AG08395 (cell line): ENCODE data around the gene DHRS2.
"Not testable (repeated sequence)": the region's sequence is repeated elsewhere in the genome, so short reads cannot be mapped to it uniquely, and the experiment has no call there.

Experiments
- DNase-seq: peaks from one replicate; pipeline ENCODE4 v3.0.0; 2012; ENCODE audit warnings: mixed read lengths, low spot score

DHRS2 gene

DNA sequence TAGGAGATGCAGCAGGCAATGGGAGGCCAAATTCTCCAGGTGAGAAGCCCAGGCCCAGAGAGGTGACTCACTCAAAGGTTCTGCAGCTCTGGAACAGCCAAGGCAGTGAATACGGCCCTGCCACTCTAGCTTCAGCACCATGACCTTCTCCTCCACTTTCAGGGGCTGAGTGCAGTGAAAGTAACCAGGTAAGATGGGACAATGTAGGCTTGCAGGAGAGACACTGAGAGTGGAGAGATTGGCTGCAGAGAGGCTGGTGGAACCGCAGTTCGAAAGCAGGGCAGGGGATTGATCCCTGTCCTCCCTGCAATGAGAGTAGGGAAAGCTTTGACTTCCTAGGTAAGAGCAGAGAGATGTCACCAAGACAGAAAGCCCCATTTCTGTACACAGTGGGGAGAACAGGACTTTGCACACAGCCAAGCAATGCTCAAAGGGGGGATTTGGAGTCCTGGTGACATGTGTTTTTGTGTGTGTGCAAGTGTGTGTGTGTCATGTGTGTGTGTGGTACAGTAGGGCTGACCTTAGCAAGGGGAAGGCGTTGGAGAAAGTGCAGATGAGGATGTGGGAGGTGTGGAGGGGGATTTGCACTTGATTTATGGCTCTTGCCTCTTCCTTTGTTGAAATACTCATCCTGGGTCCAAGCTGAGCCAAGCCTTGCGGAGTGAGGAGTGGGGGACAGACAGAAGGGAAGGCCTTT, 12.7 kb downstream of the DHRS2 start:
- no peak for DNase-seq

GRCh38 chr14:23650506-23650905, 14.3 kb downstream of the DHRS2 start:
- no peak for DNase-seq

DNA sequence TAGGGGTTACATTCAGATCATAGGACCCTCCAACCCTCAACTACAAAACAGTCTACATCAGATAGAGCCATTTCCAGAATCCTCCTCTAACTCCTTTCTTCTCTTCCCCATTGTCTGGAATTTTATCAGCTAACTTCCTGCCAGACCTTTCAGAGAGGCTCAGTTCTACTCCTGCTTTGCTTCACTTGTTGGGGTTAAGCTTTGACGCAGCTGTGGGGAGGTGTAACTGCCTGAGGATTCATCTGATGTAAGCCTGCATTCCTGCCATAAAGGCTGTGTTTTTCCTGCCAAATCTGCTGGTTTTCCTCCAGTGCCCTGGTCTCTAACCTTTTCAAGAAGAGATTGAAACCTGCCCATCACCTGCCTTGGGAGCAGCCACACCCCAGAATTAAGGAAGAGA, 16.9 kb downstream of the DHRS2 start:
- no peak for DNase-seq

- no peak for DNase-seq
Observed at GRCh38 chr14:23654231-23654630, 18.1 kb downstream of the DHRS2 start.

GRCh38 chr14:23657959-23658470, 21.9 kb downstream of the DHRS2 start:
- no peak for DNase-seq

DNA sequence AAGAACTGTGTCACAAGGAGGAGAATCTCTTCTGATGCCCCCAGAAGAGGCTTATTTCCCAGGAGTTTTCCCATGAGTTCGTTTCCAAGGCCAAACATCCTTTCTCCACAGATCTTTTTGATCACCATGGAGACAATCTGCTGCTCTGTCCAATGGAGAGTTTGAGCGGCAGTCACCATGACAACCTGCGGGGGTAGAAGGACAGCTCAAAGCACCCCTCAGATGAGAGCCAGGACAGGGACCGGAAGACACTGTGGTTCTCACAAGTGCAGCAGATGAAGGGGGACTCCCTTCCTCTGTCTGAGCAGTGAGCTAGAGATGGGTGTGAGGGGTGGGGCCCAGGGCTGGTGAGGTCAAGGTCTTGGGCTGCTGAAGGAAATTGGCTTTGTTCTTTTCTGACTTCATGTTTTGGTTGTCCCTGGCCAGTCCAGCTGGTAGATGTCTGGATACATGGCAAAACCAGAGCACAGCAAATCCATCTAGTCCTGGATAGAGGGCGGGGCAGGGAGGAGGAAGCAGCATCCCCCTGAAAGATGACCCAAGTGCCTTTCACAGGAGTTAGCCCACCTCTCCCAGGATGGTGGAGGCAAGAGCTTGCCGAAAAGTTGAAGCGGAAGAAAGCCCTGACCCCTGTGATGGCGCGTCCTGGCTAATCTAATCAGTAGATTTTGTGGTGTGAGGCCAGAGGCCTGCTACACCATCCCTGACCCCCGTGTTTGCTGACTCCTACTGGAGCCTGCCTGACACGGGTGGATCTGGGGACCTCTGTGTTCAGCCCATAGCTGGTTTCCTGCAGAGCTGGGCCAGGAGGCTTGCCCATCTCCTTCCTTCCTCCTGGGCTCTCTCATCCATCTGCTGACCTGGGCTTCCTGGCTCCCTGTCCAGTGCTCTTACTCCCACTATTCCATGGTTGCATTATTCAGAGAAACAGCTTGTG, 24.4 kb downstream of the DHRS2 start:
- DNase-seq = no peak

DNA sequence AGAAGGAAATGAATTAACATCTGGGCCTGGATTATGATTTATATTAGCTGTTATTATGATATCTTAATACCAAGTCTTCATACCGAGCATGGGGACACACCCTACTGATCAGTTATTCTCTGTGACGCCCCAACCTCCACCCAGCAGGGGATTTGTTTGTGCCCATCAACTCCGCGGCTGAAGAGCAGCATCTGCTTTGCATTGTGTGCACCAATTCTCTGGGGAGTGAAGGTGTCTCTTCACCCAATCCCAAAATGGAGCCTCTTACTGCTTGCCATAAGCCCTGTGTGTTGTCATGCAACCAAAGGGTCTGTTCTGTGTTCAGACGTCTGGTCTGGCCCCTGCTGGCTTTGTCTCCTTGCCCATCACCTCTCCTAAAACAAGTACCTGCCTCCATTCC, 25.4 kb downstream of the DHRS2 start:
- DNase-seq = no peak

GRCh38 chr14:23663127-23663526, 27.0 kb downstream of the DHRS2 start:
- DNase-seq = no peak

- DNase-seq = no peak
Observed at GRCh38 chr14:23663711-23664110, 27.5 kb downstream of the DHRS2 start.

- no peak for DNase-seq
Observed at GRCh38 chr14:23664207-23664885, 28.2 kb downstream of the DHRS2 start.

- no peak for DNase-seq
Observed at GRCh38 chr14:23665302-23666016, 29.3 kb downstream of the DHRS2 start.

GRCh38 chr14:23667134-23667533, 31.0 kb downstream of the DHRS2 start:
- no peak for DNase-seq

DNA sequence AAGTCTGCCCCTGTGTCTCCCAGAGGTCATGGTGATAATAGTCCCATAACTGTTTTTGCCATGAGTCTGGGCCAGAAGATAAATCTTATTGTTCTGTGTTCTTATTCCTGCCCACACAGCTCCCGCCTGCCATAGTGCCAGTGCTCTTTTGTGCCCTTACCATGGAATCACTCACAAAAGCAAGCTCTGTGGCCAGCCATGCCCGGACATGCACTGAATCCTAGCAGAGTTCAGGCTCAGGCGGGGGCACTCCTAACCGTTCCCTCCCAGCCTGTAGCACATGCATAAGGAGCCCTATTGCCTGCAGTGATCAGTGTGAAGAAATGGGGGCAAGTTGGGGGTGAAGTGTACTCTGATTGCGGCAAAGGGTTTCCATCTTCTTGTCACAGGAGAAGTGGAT, 33.3 kb downstream of the DHRS2 start:
- DNase-seq = no peak

GRCh38 chr14:23670481-23670880, 34.3 kb downstream of the DHRS2 start:
- DNase-seq = no peak

DNA sequence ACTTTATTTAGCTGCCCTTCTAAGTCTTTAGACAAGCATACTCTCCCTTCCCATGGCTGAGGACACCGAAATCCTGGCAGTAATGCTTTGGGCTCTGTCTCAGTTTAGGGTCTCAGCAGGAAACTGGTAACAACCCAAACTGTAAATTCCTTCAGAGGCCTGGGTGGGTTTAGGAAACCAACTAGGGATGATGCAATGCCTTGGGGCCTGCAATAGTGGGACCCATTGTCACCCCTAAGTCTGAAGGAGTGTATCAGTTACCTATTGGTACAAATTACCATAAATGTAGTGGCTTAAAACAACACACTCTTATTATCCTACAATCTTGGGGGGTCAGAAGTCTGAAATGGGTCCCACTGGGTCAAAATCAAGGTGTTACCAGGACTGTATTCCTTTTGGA, 36.0 kb downstream of the DHRS2 start:
- no peak for DNase-seq

- no peak for DNase-seq
Observed at GRCh38 chr14:23675337-23675736, 39.2 kb downstream of the DHRS2 start.

DNA sequence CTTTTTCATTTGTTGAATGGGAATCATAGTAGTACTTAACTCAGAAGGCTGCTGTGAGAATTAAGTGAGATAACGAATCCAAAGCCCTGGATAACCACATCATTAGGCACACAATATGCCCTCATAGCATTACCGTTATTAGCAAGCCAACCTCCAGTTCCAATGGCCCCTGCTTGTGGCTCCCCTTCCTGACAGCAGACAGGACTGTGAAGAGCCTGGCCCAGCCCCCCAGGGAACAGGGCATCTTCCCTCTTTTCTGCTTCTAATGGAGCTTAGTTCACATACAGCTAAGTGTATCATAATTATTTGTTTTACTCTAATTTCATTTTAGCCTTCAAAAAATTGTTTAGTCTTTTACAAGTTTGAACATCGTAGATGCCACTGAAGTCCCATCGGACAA, 39.7 kb downstream of the DHRS2 start:
- no peak for DNase-seq

DNA sequence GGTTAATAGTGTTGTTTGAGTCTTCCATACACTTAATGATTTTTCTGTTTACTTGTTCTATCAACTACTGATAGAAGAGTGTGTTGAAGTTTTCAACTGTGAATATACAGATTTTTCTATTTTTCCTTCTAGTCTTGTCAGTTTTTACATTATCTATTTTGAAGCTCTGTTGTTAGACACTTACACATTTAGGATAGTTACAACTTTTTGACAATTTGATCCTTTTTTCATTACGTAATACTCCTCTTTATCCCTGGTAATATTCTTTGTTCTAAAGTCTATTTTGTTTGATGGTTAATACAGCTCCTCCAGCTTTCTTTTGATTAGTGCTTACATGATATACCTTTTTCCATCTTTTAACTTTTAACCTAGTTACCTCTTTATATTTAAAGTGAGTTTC, 45.2 kb downstream of the DHRS2 start:
- no peak for DNase-seq

DNA sequence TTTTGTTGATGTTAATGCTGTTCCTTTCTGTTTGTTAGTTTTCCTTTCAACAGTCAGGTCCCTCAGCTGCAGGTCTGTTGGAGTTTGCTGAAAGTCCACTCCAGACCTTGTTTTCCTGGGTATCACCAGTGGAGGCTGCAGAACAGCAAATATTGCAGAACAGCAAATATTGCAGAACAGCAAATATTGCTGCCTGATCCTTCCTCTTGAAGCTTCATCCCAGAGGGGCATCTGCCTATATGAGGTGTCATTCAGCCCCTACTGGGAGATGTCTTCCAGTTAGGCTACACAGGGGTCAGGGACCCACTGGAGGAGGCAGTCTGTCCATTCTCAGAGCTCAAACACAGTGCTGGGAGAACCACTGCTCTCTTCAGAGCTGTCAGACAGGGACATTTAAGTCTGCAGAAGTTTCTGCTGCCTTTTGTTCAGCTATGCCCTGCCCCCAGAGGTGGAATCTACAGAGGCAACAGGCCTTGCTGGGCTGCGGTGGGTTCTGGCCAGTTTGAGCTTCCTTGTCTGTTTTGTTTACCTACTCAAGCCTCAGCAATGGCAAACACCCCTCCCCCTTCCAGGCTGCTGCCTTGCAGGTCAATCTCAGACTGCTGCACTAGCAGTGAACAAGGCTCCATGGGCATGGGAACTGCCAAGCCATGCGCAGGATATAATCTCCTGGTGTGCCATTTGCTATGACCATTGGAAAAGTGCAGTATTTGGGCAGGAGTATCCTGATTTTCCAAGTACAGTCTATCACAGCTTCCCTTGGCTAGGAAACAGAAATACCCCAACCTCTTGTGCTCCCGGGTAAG, 53.7 kb downstream of the DHRS2 start:
- DNase-seq = not testable (repeated sequence)

GRCh38 chr14:23692416-23692815, 56.3 kb downstream of the DHRS2 start:
- no peak for DNase-seq

GRCh38 chr14:23693252-23693775, 57.1 kb downstream of the DHRS2 start:
- no peak for DNase-seq
